Endothelial cell of hepatic sinusoid (primary cell): ENCODE measurements around the gene ANXA7.
"Not testable (repeated sequence)": the region's sequence is repeated elsewhere in the genome, so short reads cannot be mapped to it uniquely, and the experiment has no call there.

Experiments
- in situ Hi-C: cut with HindIII; loops from 2 replicates; pipeline ENCODE4 v1.10.0; 2017; ENCODE audit warnings: low sequenced_read_pairs

Gene ANXA7

DNA sequence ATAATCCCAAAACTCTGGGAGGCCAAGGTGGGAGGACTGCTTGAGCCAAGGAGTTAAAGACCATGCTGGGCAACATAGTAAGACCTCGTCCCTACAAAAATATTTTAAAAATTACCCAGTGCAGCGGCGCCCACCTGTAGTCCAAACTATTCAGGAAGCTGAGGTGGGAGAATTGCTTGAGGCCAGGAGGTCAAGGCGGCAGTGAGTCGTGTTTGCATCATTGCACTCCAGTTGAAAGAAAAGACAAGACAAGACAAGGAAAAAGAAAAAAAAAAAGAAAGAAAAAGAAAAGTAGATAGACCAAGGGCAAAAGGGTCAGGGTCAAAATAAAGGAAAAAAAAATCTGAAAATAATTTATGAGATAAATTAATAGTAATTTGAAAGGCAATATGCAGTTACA lies 5.8 kb downstream of the ANXA7 start:
- in situ Hi-C loops = no loop called here

DNA sequence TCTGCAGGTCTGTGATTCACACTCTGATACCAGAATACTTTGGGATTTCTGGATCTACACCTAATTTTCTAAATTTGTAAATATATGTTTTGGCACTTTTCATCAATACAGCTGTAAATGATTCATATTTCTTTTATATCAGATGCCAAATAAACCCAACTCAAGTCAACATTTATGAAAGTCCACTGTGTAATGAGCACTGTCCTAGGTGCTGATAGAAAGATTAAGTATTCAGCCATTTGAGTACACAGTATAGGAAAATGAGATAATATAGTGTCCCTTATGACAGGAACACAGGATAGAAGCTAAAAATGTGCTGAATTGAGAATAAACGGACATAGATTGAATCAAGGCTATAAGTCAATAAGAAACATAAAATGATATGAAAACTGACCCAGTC lies 6.4 kb downstream of the ANXA7 start:
- in situ Hi-C loops = no loop called here

GRCh38 chr10:73406846-73407245 lies 7.0 kb downstream of the ANXA7 start:
- in situ Hi-C loops = no loop called here

GRCh38 chr10:73405556-73405955 lies 8.3 kb downstream of the ANXA7 start:
- in situ Hi-C loops = no loop called here

DNA sequence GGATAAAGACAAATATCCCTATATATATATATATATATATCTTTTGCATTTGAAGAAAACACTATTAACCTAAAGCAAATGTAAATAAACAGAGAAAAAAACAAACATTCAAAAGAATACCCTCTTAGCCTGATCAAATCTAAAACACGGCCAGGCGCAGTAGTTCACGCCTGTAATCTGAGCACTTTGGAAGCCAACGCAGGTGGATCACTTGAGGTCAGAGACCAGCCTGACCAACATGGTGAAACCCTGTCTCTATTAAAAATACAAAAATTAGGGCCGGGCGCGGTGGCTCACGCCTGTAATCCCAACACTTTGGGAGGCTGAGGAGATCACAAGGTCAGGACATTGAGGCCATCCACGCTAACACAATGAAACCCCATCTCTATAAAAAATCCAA lies 9.2 kb downstream of the ANXA7 start:
- in situ Hi-C loops = no loop called here

- in situ Hi-C loops = no loop called here
Observed at GRCh38 chr10:73401636-73402035, 12.2 kb downstream of the ANXA7 start.

DNA sequence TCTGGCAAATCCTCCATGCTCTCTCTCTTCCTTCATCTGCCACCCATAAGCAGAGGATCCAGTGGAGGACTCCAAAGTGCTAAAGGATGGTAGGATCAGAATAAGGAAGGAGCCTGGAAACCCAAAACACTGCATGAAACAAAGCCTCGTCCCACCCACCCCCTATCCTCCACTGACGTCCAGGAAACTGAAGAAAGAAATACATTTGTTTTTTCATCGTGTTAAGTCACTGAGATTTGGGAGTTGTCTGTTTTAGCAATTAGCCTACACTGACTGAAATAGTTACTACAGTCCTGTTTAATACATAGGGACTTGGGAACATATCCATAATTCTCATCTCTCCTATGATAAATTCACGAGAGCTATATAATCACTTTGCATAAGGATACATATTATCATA lies 14.8 kb downstream of the ANXA7 start:
- in situ Hi-C loops = no loop called here

GRCh38 chr10:73398024-73398423 lies 15.8 kb downstream of the ANXA7 start:
- in situ Hi-C loops = no loop called here

GRCh38 chr10:73394325-73394724 lies 19.5 kb downstream of the ANXA7 start:
- in situ Hi-C loops = not testable (repeated sequence)

GRCh38 chr10:73388228-73388627 lies 25.6 kb downstream of the ANXA7 start:
- in situ Hi-C loops = no loop called here

DNA sequence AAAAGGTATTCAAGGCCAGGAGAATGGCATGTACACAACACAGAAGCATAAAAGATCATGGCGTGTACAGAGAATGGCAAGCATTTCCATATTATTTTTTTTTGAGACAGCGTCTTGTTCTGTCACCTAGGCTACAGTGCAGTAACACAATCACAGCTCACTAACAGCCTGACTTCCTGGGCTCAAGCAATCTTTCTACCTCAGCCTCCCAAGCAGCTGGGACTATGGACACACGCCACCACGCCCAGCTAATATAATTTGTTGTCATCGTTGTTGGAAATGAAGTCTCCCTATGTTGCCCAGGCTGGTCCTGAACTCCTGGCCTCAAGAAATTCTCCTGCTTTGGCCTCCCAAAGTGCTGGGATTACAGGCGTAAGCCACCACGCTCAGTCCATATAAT lies 27.3 kb downstream of the ANXA7 start:
- in situ Hi-C loops = no loop called here

GRCh38 chr10:73379064-73379748 lies 34.7 kb downstream of the ANXA7 start:
- in situ Hi-C loops = no loop called here

GRCh38 chr10:73376679-73377078 lies 37.2 kb downstream of the ANXA7 start:
- in situ Hi-C loops = no loop called here

DNA sequence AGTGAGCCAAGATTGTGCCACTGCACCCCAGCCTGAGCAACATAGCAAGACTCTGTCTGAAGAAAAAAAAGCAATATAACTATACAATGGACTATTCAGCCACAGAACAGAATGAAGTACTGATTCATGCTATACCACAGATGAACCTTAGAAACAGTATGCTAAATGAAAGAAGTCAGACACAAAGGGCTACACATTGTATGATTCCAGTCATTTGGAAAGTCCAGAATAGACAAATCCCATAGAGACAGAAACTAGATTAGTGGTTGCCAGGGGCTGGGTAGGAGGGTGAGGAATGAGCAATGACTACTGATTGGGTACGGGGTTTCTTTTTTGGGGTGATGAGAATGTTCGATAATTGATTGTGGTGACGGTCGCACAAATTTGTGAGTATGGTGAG lies 45.6 kb downstream of the ANXA7 start:
- in situ Hi-C loops = no loop called here

GRCh38 chr10:73366381-73367298 lies 47.2 kb downstream of the ANXA7 start:
- in situ Hi-C loops = no loop called here

DNA sequence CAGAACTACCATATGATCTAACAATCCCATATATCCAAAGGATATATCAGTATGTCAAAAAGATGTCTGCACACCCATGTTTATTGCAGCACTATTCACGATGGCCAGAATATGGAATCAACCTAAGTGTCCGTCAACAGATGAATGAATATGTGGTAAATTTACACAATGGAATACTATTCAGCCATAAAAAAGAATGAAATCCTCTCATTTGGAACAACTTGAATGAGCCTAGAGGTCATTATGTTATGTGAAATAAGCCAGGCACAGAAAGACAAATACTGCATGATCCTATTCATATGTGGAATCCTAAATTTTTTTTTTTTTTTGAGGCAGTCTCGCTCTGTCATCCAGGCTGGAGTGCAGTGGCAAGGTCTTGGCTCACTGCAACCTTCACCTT lies 48.9 kb downstream of the ANXA7 start:
- in situ Hi-C loops = no loop called here

DNA sequence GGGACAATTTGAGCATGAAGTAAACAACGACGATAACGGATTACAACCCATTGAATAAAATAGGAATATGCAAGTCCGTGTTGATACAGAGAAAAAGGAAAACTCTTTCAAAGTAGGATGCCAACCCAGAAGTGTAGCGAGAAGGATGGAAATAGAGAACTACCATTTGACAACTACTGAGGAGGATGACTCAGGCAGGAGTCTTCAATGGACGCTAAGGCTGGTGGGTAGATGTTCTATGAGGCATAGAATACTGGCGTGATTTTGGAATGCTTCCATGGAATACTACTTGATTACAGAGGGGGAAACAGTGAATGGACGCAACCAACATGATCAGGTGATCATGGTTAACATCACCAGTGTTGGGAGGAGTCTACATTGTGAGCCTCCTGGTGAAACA lies 54.4 kb downstream of the ANXA7 start:
- in situ Hi-C loops = loop anchor here (5.0 kb wide), 1 partner anchor 87 kb away; no protein-coding TSS in a partner anchor

DNA sequence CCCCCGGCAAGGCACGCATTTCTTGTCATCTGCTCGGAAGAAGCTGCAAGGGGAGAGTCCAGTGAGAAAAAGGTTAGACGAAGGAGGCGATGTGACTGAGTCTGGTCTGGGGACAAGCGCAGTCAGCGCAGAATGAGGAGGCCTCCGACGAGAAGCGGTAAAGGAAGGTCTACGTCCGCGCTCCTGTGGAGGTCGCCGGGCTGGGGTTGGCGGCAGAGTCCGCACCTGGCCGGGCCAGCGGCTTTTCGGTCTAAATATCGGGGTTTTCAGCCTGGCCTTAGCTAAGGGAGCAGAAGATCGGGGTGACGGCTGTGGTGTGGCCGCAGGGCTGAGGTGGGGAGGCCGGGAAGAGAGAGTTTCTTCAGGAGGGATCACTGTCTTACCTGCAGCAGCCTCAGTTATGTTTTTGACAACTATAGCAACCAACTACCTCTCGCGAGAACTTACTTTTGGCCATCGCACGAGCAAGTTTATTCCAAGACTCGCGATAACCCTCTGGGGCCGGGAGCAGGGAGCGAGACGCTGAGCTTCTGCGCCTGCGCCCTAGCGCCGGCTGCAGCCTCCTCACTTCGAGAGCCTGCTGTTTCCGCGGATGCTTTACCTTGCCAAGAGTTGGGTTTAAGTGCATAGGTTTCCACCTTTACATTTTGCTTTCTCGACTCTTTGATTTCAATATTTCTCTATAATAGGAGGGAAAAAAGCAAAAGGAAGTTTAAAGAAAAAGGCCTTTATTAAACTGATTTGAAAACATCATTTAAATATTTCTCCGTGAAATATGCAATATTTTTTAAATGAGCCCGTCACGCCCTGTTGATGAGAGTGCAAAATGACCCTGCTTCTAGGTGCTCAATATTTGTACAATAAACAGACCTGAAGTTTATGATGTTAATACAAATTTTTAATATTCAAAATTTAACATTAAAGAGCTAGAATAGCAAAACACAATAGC lies 55.3 kb downstream of the ANXA7 start, which contains the start of gene CFAP70:
TSS of gene CFAP70 (minus strand) at position 534 of the 949 bp plus-strand sequence. CDS start 4,068 bp downstream, outside the sequence.
- in situ Hi-C loops = loop anchor here (5.0 kb wide), 1 partner anchor 86 kb away; no protein-coding TSS in a partner anchor

GRCh38 chr10:73357821-73358220 lies 56.0 kb downstream of the ANXA7 start:
- in situ Hi-C loops = loop anchor here (5.0 kb wide), 1 partner anchor 86 kb away; no protein-coding TSS in a partner anchor

DNA sequence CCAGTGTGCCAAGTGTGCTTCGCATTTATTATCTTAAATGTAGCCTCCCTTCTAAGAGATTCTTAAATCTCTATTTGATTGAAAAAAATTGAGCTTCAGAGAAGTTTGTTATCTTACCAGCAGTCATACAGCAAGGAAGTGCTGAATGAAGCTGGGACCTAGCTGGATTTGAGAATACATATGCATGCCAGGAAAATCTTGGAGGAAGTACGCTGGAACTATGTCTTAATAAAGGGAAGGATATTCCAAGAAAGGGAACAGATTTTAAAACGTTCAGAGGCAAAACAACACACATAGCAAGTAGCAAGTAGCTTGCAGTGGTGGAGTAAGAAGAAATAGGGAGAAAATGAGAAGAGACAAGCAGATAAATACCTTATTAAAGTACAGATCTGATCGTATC lies 56.7 kb downstream of the ANXA7 start:
- in situ Hi-C loops = loop anchor here (5.0 kb wide), 1 partner anchor 85 kb away; no protein-coding TSS in a partner anchor

DNA sequence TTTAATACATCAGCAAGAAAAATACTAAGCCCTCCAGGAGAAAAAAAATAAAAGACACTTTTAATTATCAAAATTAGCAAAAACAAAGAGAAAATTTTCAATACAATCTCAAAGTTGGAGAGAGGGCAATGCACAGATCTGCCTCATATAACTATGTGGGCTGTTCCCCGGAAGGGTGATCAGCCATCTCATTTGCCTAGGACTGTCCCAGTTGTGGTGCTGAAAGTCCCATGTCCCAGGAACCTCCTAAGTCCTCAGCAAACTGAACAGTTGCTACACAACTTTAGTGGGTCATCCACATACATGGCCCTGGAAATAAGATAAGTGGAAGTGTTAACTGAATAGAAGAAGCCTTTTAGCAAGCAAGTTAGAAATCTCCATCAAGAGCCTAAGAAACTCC lies 69.6 kb downstream of the ANXA7 start:
- in situ Hi-C loops = no loop called here
